Measurements from ENCODE around the gene EDA2R. TPM values are rescaled to one million over a fixed set of nuclear protein-coding genes. Genes with fewer than 3 reads are reported as not detected.

EDA2R gene
- total RNA-seq, 1 donor from 2014 or later: 3.6 TPM

- TF ChIP-seq, protein P1, sequence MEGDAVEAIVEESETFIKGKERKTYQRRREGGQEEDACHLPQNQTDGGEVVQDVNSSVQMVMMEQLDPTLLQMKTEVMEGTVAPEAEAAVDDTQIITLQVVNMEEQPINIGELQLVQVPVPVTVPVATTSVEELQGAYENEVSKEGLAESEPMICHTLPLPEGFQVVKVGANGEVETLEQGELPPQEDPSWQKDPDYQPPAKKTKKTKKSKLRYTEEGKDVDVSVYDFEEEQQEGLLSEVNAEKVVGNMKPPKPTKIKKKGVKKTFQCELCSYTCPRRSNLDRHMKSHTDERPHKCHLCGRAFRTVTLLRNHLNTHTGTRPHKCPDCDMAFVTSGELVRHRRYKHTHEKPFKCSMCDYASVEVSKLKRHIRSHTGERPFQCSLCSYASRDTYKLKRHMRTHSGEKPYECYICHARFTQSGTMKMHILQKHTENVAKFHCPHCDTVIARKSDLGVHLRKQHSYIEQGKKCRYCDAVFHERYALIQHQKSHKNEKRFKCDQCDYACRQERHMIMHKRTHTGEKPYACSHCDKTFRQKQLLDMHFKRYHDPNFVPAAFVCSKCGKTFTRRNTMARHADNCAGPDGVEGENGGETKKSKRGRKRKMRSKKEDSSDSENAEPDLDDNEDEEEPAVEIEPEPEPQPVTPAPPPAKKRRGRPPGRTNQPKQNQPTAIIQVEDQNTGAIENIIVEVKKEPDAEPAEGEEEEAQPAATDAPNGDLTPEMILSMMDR (conservative IDR thresholded peaks at IDR 0.05): no peak
- Mint-ChIP-seq H3K36me3 (ENCODE audit: low read depth) (no peaks in the 10 kb centered on the region), H3K27ac (ENCODE audit: unreplicated experiment) (no peak overlapping the region), H3K9me3 (peaks cover 8% of the 10 kb centered on the region), H3K4me1 (no peaks in the 10 kb centered on the region), H3K27me3 (ENCODE audit: low read depth) (no peaks in the 10 kb centered on the region), H3K4me3 (no peak overlapping the region)
- no peak for DNase-seq (ENCODE audit: low read depth, low spot score)
Observed at GRCh38 chrX:66547847-66548369, 91.0 kb downstream of the EDA2R start.
